H9 (cell line): ENCODE results near the gene VWA8. TPM values are rescaled to one million over a fixed set of nuclear protein-coding genes. Genes with fewer than 3 reads are reported as not detected.

Experiments
- DNase-seq: peaks from one replicate; pipeline ENCODE4 v3.0.0-alpha.2; 2017
- H2AFZ ChIP-seq: one replicate; pipeline ENCODE4 v1.6.1; 2013; ENCODE audit warnings: mild to moderate bottlenecking, low read length, control low read depth, moderate library complexity
- H2AK5ac ChIP-seq: 2 replicates; pipeline ENCODE4 v1.6.1; 2013; ENCODE audit warnings: low read length, control low read depth, mixed read lengths; ENCODE audit not compliant: insufficient read length
- H2BK120ac ChIP-seq: one replicate; pipeline ENCODE4 v1.6.1; 2013; ENCODE audit warnings: low read depth, mild to moderate bottlenecking, low read length, control low read depth, inconsistent platforms; ENCODE audit not compliant: poor library complexity, severe bottlenecking
- H2BK12ac ChIP-seq: 2 replicates; pipeline ENCODE4 v1.6.1; 2013; ENCODE audit warnings: low read length, control low read depth, mixed read lengths, low read depth; ENCODE audit not compliant: insufficient read length
- H2BK15ac ChIP-seq: 2 replicates; pipeline ENCODE4 v1.6.1; 2013; ENCODE audit warnings: low read depth, low read length, control low read depth
- H2BK20ac ChIP-seq: one replicate; pipeline ENCODE4 v1.6.1; 2013; ENCODE audit warnings: low read depth, mild to moderate bottlenecking, low read length, control low read depth, inconsistent platforms; ENCODE audit not compliant: poor library complexity, severe bottlenecking
- H2BK5ac ChIP-seq: 2 replicates; pipeline ENCODE4 v1.6.1; 2013; ENCODE audit warnings: low read length, control low read depth, mixed read lengths; ENCODE audit not compliant: insufficient read length
- H3K14ac ChIP-seq: 2 replicates; pipeline ENCODE4 v1.6.1; 2013; ENCODE audit warnings: low read length, control low read depth; ENCODE audit not compliant: insufficient read depth
- H3K18ac ChIP-seq: 2 replicates; pipeline ENCODE4 v1.6.1; 2013; ENCODE audit warnings: low read depth, mild to moderate bottlenecking, mixed read lengths, low read length, control low read depth; ENCODE audit not compliant: insufficient read length
- H3K23ac ChIP-seq: 2 replicates; pipeline ENCODE4 v1.6.1; 2013; ENCODE audit warnings: low read length, control low read depth, mixed read lengths, low read depth; ENCODE audit not compliant: insufficient read length
- H3K23me2 ChIP-seq: 2 replicates; pipeline ENCODE4 v1.6.1; 2013; ENCODE audit warnings: low read depth, mild to moderate bottlenecking, mixed read lengths, low read length, control low read depth; ENCODE audit not compliant: insufficient read length, poor library complexity, severe bottlenecking
- H3K27ac ChIP-seq: 2 replicates; pipeline ENCODE4 v1.5.1; 2013; ENCODE audit warnings: low read length, control low read depth, mixed read lengths, low read depth; ENCODE audit not compliant: insufficient read length
- H3K27me3 ChIP-seq: 2 replicates; pipeline ENCODE4 v1.6.1; 2013; ENCODE audit warnings: low read length, control low read depth, inconsistent platforms; ENCODE audit not compliant: insufficient read depth
- H3K4ac ChIP-seq: 2 replicates; pipeline ENCODE4 v1.6.1; 2013; ENCODE audit warnings: low read depth, mild to moderate bottlenecking, control low read depth, inconsistent platforms, low read length, moderate library complexity
- H3K4me1 ChIP-seq: 2 replicates; pipeline ENCODE4 v1.6.1; 2013; ENCODE audit warnings: low read length, control low read depth, inconsistent platforms; ENCODE audit not compliant: insufficient read depth
- H3K4me2 ChIP-seq: 2 replicates; pipeline ENCODE4 v1.6.1; 2013; ENCODE audit warnings: low read length, control low read depth, mixed read lengths; ENCODE audit not compliant: insufficient read length, insufficient read depth
- H3K56ac ChIP-seq: 2 replicates; pipeline ENCODE4 v1.6.1; 2013; ENCODE audit warnings: low read depth, mild to moderate bottlenecking, mixed read lengths, low read length, control low read depth; ENCODE audit not compliant: insufficient read length
- H3K79me1 ChIP-seq: 2 replicates; pipeline ENCODE4 v1.6.1; 2013; ENCODE audit warnings: low read depth, mild to moderate bottlenecking, moderate library complexity, low read length, control low read depth, inconsistent platforms; ENCODE audit not compliant: insufficient read depth, poor library complexity, severe bottlenecking
- H3K79me2 ChIP-seq: 2 replicates; pipeline ENCODE4 v1.6.1; 2013; ENCODE audit warnings: low read length, control low read depth, inconsistent platforms; ENCODE audit not compliant: insufficient read depth
- H3K9ac ChIP-seq: 2 replicates; pipeline ENCODE4 v1.6.1; 2013; ENCODE audit warnings: low read length, control low read depth, mixed read lengths; ENCODE audit not compliant: insufficient read length; ENCODE audit errors: extremely low read depth
- H3K9me3 ChIP-seq: one replicate; pipeline ENCODE4 v1.6.1; 2013; ENCODE audit warnings: low read depth, low read length, inconsistent platforms; ENCODE audit not compliant: control insufficient read depth
- H3T11ph ChIP-seq: one replicate; pipeline ENCODE4 v1.6.1; 2013; ENCODE audit warnings: mild to moderate bottlenecking, low read length, control low read depth, inconsistent platforms
- H4K20me1 ChIP-seq: one replicate; pipeline ENCODE4 v1.6.1; 2013; ENCODE audit not compliant: control insufficient read depth, insufficient read length, insufficient read depth
- H4K5ac ChIP-seq: 2 replicates; pipeline ENCODE4 v1.6.1; 2013; ENCODE audit warnings: low read depth, mild to moderate bottlenecking, mixed read lengths, low read length, control low read depth; ENCODE audit not compliant: insufficient read length
- H4K8ac ChIP-seq: replicated peaks from 2 replicates; pipeline ENCODE4 v1.6.1; 2013; ENCODE audit warnings: low read length, control low read depth, mixed read lengths, low read depth; ENCODE audit not compliant: insufficient read length
- H4K91ac ChIP-seq: 2 replicates; pipeline ENCODE4 v1.6.1; 2013; ENCODE audit warnings: low read depth, mild to moderate bottlenecking, moderate library complexity, mixed read lengths, low read length, control low read depth; ENCODE audit not compliant: insufficient read length
- H3K27ac Mint-ChIP-seq, 3 experiments: 2 replicates in 2 of 3; 3 replicates in 1 of 3; pipeline ENCODE4 v1.8.0; 2020 to 2021; ENCODE audit warnings: mixed read lengths in 3 of 3, mild to moderate bottlenecking in 1 of 3, moderate library complexity in 1 of 3
- H3K27me3 Mint-ChIP-seq: 2 replicates; pipeline ENCODE4 v1.8.0; 2021; ENCODE audit warnings: low read depth, mild to moderate bottlenecking, moderate library complexity, mixed read lengths
- H3K36me3 Mint-ChIP-seq, 3 experiments: 2 replicates in 2 of 3; 3 replicates in 1 of 3; pipeline ENCODE4 v1.8.0; 2020 to 2021; ENCODE audit warnings: low read depth in 3 of 3, mixed read lengths in 3 of 3; ENCODE audit not compliant: insufficient read depth in 1 of 3
- H3K4me1 Mint-ChIP-seq, 2 experiments: 2 replicates each; pipeline ENCODE4 v1.8.0; 2020; ENCODE audit warnings: mixed read lengths in 2 of 2
- H3K4me3 Mint-ChIP-seq, 2 experiments: 2 replicates in 1 of 2; 3 replicates in 1 of 2; pipeline ENCODE4 v1.8.0; 2020 to 2021; ENCODE audit warnings: mild to moderate bottlenecking in 2 of 2, mixed read lengths in 2 of 2, moderate library complexity in 1 of 2
- H3K9me3 Mint-ChIP-seq, 2 experiments: 2 replicates in 1 of 2; 3 replicates in 1 of 2; pipeline ENCODE4 v1.8.0; 2020; ENCODE audit warnings: mild to moderate bottlenecking in 2 of 2, mixed read lengths in 2 of 2, moderate library complexity in 1 of 2
- WGBS: extraction: QIAGEN DNeasy Blood & Tissue Kit; methylation state at CpG from one replicate; pipeline ENCODE4 v1.1.7; 2013; ENCODE audit warnings: missing lambda C conversion rate, low lambda C conversion rate, mixed read lengths; ENCODE audit not compliant: insufficient read length; ENCODE audit errors: extremely low coverage; 5-methylcytosine and 5-hydroxymethylcytosine counted together
- total RNA-seq: library from RNA; stranded (reverse); gene quantifications from 2 replicates; pipeline ENCODE4 v1.2.1, GENCODE V29; 2021
- TF ChIP-seq, protein P1 (sequence below): fragments of 200-600 bp; sonication (generic); conservative IDR thresholded peaks from 3 replicates; pipeline ENCODE4 v1.8.0; 2021; ENCODE audit warnings: antibody characterized with exemption, mild to moderate bottlenecking

Gene VWA8
- total RNA-seq, 1 experiment from 2014 or later, result 17.4 TPM

DNA sequence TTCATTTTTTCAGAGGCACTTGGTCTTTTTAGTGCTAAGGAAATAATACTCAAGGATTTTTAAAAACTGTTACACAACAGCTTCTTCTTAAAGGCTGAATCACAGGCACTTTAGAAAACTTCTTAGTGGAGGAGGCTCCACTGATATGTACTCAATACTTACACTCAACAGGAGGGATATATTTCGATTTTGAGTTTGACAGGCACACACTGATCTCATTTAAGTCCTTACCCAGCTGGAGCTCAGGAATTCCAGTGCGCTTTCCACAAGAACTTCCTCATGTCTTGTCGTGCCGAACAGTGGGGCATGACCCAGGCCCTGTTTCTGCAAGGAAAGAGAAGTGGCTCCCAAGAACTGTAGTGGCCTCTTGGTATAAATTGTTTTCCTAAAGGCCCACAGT, 399.7 kb downstream of the VWA8 start:
- Histone ChIP-seq H3K79me2 (no peaks in the 10 kb centered on the region), H2BK120ac (no peak overlapping the region), H2AFZ (no peak overlapping the region), H2AK5ac (no peak overlapping the region), H3K9me3 (no peaks in the 10 kb centered on the region), H3T11ph (no peak overlapping the region), H2BK12ac (no peak overlapping the region), H3K56ac (no peak overlapping the region), H3K27ac (no peak overlapping the region), H3K23ac (no peak overlapping the region), H4K91ac (no peak overlapping the region), H4K20me1 (no peaks in the 10 kb centered on the region), H3K79me1 (no peaks in the 10 kb centered on the region), H2BK5ac (no peak overlapping the region), H3K4me2 (no peak overlapping the region), H3K14ac (no peak overlapping the region), H4K5ac (no peak overlapping the region), H3K4ac (no peak overlapping the region), H2BK15ac (no peak overlapping the region), H3K9ac (no peak overlapping the region), H4K8ac (no peak overlapping the region), H3K18ac (no peak overlapping the region), H3K27me3 (no peaks in the 10 kb centered on the region), H3K4me1 (no peaks in the 10 kb centered on the region), H2BK20ac (no peak overlapping the region), H3K23me2 (no peaks in the 10 kb centered on the region)
- WGBS, result no CpG with 5 or more reads among the region's 4 CpGs
- H3K27me3 Mint-ChIP-seq, result no peaks in the 10 kb centered on the region
- no peaks in the 10 kb centered on the region for H3K36me3 Mint-ChIP-seq
- TF ChIP-seq, protein P1, sequence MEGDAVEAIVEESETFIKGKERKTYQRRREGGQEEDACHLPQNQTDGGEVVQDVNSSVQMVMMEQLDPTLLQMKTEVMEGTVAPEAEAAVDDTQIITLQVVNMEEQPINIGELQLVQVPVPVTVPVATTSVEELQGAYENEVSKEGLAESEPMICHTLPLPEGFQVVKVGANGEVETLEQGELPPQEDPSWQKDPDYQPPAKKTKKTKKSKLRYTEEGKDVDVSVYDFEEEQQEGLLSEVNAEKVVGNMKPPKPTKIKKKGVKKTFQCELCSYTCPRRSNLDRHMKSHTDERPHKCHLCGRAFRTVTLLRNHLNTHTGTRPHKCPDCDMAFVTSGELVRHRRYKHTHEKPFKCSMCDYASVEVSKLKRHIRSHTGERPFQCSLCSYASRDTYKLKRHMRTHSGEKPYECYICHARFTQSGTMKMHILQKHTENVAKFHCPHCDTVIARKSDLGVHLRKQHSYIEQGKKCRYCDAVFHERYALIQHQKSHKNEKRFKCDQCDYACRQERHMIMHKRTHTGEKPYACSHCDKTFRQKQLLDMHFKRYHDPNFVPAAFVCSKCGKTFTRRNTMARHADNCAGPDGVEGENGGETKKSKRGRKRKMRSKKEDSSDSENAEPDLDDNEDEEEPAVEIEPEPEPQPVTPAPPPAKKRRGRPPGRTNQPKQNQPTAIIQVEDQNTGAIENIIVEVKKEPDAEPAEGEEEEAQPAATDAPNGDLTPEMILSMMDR, result no peak
- H3K4me3 Mint-ChIP-seq, result no peak overlapping the region
- no peak overlapping the region for H3K27ac Mint-ChIP-seq
- no peak for DNase-seq
- H3K4me1 Mint-ChIP-seq, result peaks cover 7% of the 10 kb centered on the region in 2 experiments; a peak in 3 of 4 replicates
- H3K9me3 Mint-ChIP-seq, result no peaks in the 10 kb centered on the region
